ENCODE results near the gene LRRC7. TPM values are rescaled to one million over a fixed set of nuclear protein-coding genes. Genes with fewer than 3 reads are reported as not detected.
"Not testable (repeated sequence)": the region's sequence is repeated elsewhere in the genome, so short reads cannot be mapped to it uniquely, and the experiment has no call there.

LRRC7 gene
- total RNA-seq, 1 donor from 2014 or later = 0.08 TPM

DNA sequence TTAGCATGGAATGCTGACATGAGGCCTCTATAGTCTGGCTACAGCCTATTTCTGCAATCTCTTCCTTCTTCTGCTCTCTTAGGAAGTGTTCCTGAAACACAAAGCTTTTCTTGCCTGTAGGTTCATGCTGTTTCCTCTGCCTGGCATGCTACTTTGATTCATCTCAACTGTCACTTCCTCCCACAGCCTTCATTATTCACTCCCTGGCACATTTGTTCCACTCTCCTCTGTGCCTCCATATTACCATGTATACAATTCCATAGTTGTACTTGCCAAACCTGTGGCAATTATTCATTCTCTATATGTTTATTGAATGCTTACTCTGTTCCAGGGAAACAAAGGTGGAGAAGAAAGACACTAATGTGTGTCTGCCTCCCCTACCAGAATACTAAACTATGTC lies 210.2 kb downstream of the LRRC7 start:
- no peak for ATAC-seq

DNA sequence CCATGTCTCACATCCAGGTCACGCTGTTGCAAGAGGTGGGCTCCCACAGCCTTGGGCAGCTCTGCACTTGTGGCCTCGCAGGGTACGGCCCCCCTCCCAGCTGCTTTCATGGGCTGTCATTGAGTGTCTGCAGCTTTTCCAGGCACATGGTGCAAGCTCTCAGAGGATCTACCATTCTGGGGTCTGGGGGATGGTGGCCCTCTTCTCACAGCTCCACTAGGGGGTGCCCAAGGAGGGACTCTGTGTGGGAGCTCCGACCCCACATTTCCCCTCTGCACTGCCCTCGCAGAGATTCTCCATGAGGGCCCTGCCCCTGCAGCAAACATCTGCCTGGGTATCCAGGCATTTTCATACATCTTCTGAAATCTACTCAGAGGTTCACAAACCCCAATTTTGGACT lies 219.4 kb downstream of the LRRC7 start:
- no peak for ATAC-seq

DNA sequence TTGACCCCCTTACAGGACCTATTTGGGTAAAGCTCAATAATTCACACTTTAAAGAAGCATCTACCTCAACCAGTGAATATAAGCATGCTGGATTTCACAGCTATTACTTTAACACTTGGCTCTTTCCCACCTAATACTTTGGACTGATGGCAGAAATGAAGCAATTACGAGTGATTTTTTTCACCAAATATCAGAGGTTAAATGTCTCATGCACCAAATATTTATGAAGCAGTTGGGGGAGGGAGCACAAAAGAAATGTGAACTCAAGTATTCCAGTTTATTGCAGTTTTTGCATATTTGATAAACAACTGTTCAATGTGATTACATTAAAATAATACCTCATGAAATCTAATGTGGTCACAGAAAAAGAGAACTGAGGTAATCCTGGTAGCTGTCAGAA lies 223.6 kb downstream of the LRRC7 start:
- ATAC-seq = no peak

DNA sequence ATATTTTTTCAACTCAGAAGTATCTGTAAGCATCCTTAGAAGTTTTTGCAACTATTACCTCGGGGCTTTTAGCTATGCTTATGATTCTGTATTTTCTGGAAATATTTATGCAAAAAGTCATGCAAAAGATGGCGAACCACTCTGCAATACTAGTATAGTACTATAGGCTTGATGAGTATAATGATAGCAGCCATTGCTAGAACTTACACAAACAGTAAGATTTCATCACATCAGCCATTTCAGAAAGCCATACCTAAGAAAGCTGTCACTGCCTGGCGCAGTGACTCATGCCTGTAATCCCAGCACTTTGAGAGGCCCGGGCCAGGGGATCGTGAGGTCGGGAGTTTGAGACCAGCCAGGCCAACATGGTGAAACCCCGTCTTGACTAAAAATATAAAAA lies 227.1 kb downstream of the LRRC7 start:
- ATAC-seq = no peak

DNA sequence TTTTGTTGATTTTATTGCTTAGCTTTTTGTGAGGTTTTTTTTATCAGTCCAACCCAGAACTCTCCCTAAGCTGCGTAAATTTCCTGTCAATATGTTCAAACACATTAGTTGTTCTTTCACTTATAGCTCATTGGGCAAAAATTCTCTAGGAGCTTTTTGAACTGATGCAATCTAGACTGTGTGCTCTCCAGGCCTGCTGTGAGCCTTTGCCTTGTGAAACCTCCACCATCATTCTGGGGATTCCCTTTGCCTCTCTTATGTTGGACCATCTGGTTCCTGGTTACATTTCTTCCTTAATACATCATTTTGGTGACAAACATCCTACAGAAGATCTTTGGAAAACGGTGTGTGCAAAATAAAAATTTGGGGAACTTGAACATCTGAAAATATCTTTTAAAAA lies 247.2 kb downstream of the LRRC7 start:
- no peak for ATAC-seq

DNA sequence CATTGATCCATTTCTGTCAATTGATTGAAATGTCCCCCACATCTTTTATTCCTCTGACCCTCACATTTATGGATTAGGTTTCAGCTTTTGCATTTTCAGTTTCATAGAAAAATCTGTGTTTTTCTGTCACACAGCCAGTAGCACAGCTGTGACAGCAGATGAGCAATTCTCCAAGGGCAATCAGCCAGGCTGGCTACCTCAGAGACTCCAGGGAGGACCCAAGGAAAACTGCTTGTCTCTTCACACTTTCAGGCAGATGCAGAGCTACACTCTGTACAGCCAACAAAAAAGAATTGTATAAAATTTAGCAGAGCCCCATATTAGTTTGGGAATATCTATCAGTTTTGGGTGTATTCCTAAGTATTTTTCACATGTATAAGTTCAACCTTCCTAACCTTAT lies 257.2 kb downstream of the LRRC7 start:
- no peak for ATAC-seq

DNA sequence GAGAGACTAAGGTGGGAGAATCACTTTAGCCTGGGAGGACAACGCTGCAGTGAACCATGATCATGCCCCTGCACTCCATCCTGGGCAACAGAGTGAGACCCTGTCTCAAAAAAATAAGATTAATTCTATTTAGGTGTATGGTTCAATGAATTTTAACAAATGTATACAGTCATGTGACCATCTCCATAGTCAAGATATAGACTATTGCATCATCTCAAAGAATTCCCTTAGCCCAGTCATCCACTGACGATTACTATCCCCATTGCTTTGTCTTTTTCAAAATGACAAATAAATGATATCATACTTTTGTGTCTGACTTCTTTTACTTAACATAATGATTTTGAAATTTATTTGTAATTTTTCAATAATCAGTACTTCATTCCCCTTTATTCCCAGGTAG lies 260.0 kb downstream of the LRRC7 start:
- ATAC-seq = no peak

DNA sequence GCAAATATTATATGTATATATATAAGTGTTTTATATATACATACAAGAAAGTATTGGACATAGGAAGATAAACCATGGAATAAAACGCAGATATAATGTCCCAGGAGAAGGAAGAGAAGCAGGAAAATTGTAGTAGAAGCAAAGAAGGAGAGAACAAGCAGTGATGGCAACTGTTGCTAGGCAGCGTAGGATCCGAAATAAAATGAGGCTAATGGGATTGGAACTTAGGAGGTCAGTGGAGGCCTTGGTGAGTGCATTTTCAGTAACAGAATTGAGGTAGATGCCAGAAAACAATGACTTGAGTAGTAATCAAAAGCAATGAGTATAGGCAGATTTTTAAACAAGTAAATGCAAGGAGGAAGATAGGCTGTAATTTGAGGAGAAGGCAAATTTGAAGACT lies 265.8 kb downstream of the LRRC7 start:
- no peak for ATAC-seq

DNA sequence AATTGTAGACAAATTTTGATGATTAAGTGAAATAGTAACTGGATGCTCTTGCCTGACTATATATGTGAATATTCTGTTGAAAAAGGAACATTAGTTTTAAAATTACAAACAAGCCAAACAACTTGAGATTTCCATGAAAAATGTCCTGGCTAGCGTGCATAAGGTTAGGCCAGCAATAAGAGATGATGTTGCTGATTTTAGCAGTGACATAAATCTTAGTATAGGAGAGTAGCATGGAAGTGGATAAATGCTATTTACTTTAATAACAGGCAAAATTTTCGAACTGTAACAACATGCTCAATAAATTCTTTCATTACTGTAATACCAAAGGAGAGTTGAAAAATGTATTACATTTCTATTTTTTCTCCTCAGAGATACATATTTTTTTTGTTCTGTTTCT lies 266.6 kb downstream of the LRRC7 start:
- no peak for ATAC-seq

DNA sequence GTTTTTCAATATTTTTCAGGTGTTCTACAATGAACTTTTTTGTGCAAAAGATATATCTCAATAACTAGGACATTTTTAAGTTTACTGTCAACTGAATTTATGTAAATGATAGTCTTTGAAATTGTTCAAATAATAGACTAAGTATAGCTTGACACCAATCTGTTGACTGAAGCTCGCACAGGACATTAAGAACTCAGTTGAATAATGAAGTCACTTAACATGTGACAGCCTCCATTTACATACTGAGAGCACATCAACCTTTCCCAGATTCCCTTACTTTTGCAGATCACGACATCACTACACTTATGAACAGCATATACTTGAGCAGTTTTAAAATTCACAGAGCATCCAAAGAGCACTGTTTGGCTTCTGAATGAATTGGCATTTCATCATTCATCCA lies 268.2 kb downstream of the LRRC7 start:
- no peak for ATAC-seq

DNA sequence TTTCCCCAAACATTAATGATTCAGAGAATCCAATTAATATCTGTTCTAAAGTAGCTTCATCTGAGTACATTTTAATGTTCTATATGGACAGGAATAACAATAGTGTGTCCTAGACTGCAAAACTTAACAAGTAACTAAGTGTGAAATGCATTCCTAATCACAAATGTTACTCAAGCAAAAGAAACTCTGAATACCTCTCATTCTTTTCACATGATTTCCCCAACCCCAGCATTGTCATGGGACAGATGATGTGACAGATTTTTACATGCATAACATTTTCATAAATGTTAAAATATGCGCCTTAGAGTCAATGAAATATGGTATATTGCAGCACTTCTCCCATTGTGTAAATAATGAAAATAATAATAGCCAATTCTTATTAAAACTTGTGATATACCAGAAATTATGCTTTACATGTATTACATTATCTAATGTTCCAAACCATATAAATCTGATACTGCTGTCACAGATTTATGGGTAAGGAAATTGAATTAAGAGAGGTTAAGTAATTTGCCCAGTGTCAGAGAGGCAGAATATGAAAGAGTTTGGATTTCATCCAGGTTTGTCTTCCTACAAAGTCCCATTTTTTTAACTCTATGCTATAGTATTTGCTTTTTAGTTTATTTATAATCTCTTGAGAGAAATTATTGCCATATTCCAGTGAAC lies 269.4 kb downstream of the LRRC7 start:
- no peak for ATAC-seq

DNA sequence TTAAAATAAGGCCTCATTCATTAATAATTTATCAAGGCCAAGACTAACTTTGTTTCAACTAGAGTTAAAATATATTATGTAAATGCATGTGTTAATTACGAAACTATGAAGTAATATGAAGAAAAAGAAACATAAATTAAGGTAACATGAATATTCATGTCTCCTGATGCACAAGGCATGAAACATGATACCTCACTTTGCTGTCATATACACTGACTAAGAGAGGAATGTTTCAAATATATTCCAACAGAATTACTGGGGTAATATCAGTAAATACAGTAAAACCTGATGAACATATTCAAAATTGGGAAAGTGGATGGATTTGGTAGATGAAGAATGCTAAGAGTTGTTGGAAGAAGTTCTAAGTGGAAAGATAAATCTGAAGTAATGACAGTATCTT lies 274.6 kb downstream of the LRRC7 start:
- ATAC-seq = no peak

DNA sequence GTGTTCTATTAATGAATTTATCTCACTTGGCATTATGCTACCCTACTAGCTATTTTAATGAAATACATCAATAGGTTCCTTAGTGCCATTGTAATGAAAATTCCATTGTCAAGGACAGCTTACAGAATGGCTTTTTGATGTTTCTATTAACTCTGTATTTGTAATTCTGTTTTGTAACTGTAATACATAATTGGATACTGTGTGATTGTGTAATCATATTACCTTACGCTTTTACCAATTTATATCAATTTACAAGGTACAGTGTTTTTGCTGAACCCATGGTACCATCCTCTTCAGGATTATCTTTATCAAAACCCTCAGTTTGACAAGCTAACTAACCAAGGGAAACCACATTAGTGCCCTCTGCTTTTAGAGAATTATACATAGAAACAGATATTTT lies 277.9 kb downstream of the LRRC7 start:
- ATAC-seq = no peak

DNA sequence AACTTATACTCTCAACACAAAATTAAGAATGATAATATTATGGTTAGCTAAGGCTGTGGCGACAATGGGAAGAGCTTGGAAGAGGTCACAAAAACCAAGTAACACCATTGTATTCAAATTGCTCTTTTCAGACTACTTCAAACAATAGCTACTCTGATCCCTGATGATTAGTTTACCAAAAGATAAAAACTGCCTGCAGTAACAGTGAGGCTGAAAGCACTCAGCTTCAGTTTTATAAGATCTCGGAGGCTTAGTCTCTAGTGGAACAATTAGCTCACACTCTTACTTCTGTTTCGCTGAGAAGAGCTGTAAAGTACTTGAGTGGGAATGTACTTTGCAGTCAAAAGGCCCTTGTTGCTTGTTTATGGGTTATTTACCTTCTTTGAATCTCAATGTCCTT lies 278.5 kb downstream of the LRRC7 start:
- no peak for ATAC-seq

DNA sequence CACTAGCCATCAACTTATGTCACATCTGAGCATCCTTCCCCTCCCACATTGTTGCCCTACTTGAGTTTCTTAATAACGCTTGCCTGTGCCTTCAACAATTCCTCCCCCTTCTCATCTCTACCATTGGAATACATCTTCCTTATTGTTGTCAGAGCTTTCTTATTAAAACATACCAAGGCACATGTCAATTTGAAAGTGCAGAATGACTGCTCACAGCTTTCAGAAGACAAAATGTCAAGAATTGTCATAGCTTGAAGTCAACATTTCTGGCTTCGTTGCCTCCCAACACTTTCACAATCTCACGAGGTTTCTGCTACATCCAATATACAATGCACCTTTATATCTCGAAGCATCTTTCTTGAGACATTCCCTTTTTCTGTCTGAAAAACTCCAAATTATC lies 279.9 kb downstream of the LRRC7 start:
- no peak for ATAC-seq

DNA sequence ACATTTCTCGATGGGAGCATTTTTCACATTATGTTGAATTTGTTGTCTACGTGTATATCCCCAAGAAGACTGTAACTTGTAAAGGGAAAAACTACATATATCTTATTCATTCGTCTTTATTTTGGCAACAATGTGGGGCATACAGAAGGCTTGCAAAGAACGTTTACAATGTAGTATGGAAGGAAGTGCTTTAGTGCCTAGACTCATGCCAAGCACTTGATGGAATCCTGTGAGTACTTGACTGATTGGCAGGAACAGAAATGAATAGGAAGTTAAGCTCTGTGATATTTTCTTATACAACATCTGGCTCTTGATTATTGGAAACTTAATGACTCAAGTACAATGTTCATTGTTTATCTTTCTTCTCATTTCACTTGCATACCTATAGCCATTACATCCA lies 284.4 kb downstream of the LRRC7 start:
- no peak for ATAC-seq

DNA sequence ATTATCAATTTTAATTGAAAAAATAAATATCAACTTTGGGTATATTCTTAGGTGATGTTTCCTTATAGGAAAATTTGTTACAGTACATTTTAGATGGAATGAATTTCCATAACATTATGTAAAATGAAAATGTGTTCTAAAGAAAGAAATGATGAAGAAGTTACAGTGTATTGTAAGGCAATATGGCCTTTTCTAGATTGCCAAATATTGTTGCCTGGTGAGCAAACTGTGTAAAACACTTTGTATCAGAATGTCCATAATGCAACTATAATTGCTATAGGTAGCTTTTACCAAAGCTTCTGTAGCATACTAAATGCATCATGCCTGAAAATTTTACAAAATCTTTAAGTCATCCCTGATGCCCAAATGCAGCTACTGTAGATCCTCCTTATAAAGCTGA lies 285.0 kb downstream of the LRRC7 start:
- ATAC-seq = no peak

DNA sequence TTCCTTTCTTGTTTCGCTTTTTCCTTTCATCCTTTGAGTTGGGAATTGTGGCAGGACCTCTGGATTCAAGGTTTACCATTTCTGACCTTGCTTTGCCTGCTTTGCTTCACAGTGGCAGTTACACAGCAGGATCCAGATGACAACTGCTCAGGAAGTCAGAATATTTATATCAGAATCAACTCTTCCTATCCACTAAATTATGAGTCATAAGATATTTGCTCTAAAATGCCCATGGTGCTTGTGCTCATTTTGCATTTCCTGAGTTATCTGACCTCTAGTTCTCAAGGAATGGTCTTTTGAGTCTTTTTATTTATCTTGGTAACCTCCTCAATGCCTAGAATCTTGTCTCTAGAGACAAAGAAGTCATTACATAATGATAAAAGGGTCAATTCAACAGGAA lies 290.8 kb downstream of the LRRC7 start:
- ATAC-seq = no peak

DNA sequence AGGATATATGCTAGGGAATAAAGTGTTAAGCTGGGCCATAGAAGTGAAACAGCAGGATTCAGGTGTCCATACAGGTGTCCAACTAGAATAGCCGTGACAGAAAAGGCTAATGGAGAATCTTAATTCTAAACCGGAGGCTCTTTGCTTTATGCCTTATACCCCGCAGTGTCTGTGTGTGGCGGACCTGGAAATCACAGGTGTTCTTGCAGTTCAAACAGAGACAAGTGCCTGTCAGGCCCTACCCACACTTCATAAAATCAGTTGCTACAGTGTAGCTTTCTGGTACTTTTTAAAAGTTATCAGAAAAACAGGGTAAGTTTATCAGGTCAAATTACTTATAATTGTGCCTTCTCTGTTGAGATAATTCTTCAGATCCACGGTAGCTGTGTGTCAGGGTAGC lies 293.9 kb downstream of the LRRC7 start:
- ATAC-seq = no peak

DNA sequence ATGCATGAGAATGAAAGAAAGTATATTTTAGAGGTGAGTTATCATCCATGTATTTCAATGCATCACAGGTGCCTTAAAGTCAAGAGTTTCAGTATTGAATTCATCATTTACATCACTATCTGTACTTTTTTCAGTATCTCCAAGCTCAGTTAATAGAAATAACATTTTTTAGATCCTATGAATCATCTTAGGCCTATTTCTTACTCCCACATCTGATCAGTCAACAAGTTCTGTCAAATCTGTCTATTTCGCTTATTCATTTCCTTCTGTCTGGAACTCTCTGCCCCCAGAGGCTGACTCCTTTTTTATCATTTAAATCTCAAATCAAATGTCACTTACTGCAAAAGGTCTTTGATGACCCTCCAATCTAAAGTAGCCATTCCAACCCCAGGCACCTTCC lies 295.2 kb downstream of the LRRC7 start:
- no peak for ATAC-seq

DNA sequence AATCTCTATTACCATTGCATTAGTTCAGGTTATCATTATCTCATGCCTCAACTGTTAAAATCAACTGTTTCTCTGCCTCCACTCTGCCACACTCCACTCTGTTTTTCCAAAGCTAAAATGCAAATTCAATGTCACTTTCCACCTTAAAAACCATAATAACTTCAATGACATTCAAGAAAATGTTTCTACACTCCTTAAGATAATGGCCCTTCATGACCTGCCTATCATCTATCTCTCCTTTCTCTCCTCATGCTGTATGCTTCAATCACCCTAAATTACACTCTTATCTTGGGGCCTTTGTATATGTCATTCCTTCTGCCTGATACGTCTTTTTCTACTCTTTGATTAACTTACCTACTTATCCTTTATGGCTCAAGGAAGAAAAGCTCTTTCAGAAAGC lies 296.0 kb downstream of the LRRC7 start:
- no peak for ATAC-seq

DNA sequence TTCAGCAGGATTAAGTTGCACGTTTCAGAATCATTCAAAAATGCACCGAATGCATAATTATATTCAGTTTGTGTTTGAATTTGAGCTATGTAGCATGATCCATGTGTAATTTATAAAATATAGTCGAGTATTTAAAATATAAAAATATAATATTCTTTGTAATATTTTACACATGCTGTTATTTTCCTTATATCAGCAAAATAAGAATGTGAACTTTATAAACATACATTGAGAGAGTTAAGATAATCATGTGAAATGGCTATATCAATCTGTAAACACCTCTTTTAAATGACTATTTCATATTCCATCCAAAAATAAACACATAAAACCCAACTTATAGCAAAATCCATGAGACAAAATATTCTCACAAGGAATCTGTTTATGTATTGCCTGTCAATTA lies 303.7 kb downstream of the LRRC7 start:
- no peak for ATAC-seq

DNA sequence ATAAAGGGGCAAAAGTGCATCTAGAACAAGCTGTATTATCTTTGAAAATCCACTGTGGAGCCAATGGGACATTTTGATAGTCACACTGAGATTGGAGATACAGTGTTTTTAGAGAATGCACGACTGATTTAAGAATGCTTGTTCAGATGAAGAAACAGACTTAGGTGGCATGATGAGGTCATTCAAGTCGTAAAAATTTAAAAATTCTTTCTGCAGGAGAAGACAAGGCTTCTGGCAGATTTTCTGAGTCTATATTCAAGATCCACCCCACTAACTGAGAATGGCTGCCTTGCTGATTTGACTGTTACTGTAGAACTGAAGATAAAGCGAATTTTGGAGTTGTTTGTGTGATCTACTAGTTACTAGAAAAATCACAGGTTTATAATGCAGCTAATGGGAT lies 310.6 kb downstream of the LRRC7 start:
- ATAC-seq = no peak

DNA sequence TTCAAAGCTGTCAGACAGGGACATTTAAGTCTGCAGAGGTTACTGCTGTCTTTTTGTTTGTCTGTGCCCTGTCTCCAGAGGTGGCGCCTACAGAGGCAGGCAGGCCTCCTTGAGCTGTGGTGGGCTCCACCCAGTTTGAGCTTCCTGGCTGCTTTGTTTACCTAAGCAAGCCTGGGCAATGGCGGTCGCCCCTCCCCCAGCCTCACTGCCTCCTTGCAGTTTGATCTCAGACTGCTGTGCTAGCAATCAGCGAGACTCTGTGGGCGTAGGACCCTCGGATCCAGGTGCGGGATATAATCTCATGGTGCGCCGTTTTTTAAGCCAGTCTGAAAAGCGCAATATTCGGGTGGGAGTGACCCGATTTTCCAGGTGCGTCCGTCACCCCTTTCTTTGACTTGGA lies 320.3 kb downstream of the LRRC7 start:
- ATAC-seq = not testable (repeated sequence)

DNA sequence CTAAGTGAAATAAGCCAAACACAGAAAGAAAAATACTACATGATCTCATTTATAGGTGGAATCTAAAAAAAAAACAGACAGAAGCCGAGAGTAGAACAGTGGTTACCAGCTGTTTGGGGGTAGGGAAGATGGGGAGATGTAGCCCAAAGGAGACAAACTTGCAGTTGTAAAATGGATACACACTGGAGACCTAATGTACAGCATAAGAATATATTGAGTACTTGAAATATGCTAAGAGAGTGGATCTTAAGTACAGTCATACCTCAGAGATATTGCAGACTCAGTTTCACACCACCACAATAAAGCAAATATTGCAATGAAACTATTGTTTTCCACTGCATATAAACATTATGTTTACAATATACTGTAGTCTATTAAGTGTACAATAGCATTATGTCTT lies 320.9 kb downstream of the LRRC7 start:
- no peak for ATAC-seq
